ENCODE results near the gene CRISP1.
"Not testable (repeated sequence)": the region's sequence is repeated elsewhere in the genome, so short reads cannot be mapped to it uniquely, and the experiment has no call there.

The CRISP1 gene

GRCh38 chr6:49799090-49799489, 67.2 kb downstream of the CRISP1 start:
- no peak for DNase-seq (ENCODE audit: low spot score)
- in situ Hi-C loops (cut with MboI; ENCODE audit: low pct_unique_long_range_greater_than_20kb, low sequenced_read_pairs, unreplicated experiment) = no loop called here
- TF ChIP-seq CTCF (IDR thresholded peaks at IDR 0.05; ENCODE audit: extremely low read depth, insufficient read depth, missing control alignments) = no peak

DNA sequence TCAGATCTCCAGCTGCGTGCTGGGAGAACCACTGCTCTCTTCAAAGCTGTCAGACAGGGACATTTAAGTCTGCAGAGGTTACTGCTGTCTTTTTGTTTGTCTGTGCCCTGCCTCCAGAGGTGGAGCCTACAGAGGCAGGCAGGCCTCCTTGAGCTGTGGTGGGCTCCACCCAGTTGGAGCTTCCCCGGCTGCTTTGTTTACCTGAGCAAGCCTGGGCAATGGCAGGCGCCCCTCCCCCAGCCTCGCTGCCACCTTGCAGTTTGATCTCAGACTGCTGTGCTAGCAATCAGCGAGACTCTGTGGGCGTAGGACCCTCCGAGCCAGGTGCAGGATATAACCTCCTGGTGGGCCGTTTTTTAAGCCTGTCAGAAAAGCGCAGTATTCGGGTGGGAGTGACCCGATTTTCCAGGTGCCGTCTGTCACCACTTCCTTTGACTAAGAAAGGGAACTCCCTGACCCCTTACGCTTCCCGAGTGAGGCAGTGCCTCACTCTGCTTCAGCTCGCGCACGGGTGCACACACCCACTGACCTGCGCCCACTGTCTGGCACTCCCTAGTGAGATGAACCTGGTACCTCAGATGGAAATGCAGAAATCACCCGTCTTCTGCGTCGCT, 69.4 kb downstream of the CRISP1 start:
- DNase-seq (ENCODE audit: low spot score); in situ Hi-C loops (cut with MboI; ENCODE audit: low pct_unique_long_range_greater_than_20kb, low sequenced_read_pairs, unreplicated experiment): not testable (repeated sequence)

DNA sequence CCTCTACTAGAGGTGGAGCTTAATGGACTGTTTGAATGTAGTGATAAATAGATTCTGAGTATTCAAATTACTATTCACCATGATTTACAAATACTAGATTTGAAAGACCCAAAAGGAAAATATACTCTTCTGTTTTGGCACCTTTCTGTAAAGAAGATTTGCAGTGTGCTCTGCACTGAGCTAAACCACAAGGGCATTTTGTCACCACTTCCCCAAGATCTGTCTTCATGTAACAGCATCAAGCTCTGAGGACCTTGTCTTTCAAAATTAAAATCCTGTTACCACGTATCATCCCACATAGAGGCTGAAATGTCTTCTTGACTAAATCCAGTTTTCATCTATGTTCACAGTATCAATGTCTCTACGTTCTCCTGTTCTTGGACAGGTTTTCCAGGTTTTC, 76.0 kb downstream of the CRISP1 start:
- no peak for TF ChIP-seq CTCF (IDR thresholded peaks at IDR 0.05; ENCODE audit: extremely low read depth, insufficient read depth, missing control alignments)
- in situ Hi-C loops (cut with MboI; ENCODE audit: low pct_unique_long_range_greater_than_20kb, low sequenced_read_pairs, unreplicated experiment) = no loop called here
- no peak for DNase-seq (ENCODE audit: low spot score)

GRCh38 chr6:49787176-49787575, 79.2 kb downstream of the CRISP1 start, which contains the start of gene PGK2:
Gene PGK2 (minus strand): TSS chr6:49787285. CDS start chr6:49787187, 98 bp downstream.
- DNase-seq (ENCODE audit: low spot score) = no peak
- no peak for TF ChIP-seq CTCF (IDR thresholded peaks at IDR 0.05; ENCODE audit: extremely low read depth, insufficient read depth, missing control alignments)
- in situ Hi-C loops (cut with MboI; ENCODE audit: low pct_unique_long_range_greater_than_20kb, low sequenced_read_pairs, unreplicated experiment) = no loop called here

DNA sequence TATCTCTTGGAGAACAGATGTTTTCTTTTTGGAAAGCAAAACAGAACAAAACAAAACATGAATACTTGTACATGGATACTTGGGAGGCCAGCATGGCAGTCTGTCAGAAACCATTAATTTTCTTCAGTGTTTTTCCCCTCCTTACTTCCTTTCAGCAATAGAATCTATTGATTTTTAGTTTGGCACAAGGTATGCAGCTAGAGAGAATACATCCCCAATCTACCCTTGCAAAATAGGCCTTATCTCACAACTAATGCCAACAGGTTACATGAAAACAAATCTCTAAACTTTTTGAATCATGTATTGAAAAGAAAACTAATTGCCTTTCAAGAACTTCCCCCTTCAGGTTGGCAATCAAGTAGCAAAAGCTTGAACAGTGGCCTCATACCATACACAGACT, 82.1 kb downstream of the CRISP1 start:
- TF ChIP-seq CTCF (IDR thresholded peaks at IDR 0.05; ENCODE audit: extremely low read depth, insufficient read depth, missing control alignments) = no peak
- no peak for DNase-seq (ENCODE audit: low spot score)
- in situ Hi-C loops (cut with MboI; ENCODE audit: low pct_unique_long_range_greater_than_20kb, low sequenced_read_pairs, unreplicated experiment) = no loop called here

Measured in GM13977 (cell line).